ENCODE data around the gene DNASE1L1.

The DNASE1L1 gene

DNA sequence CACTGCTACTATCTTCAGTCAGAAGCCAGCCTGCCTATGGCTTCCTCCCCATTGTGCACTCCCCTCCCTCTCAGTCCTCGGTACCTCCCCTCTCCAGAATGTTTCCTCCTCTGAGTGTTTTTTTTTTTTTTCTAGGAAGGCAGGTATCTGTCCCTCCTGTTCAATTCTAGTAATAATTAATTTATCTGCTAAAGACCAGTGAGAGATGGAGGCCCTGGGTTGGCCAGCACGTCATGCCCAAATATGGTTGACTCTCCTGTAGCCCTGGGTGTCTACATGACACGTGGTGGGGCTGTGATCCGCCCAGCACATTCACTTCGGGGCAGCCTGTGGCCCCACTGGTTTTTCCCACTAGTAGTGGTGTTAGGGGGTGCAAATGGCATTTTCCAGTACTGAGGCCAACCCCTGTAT, 36.4 kb downstream of the DNASE1L1 start:
- TF ChIP-seq, protein P1, sequence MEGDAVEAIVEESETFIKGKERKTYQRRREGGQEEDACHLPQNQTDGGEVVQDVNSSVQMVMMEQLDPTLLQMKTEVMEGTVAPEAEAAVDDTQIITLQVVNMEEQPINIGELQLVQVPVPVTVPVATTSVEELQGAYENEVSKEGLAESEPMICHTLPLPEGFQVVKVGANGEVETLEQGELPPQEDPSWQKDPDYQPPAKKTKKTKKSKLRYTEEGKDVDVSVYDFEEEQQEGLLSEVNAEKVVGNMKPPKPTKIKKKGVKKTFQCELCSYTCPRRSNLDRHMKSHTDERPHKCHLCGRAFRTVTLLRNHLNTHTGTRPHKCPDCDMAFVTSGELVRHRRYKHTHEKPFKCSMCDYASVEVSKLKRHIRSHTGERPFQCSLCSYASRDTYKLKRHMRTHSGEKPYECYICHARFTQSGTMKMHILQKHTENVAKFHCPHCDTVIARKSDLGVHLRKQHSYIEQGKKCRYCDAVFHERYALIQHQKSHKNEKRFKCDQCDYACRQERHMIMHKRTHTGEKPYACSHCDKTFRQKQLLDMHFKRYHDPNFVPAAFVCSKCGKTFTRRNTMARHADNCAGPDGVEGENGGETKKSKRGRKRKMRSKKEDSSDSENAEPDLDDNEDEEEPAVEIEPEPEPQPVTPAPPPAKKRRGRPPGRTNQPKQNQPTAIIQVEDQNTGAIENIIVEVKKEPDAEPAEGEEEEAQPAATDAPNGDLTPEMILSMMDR (IDR thresholded peaks at IDR 0.05) = no peak

GRCh38 chrX:154371789-154372300, 37.2 kb downstream of the DNASE1L1 start:
- TF ChIP-seq, protein P1 (IDR thresholded peaks at IDR 0.05) = no peak

DNA sequence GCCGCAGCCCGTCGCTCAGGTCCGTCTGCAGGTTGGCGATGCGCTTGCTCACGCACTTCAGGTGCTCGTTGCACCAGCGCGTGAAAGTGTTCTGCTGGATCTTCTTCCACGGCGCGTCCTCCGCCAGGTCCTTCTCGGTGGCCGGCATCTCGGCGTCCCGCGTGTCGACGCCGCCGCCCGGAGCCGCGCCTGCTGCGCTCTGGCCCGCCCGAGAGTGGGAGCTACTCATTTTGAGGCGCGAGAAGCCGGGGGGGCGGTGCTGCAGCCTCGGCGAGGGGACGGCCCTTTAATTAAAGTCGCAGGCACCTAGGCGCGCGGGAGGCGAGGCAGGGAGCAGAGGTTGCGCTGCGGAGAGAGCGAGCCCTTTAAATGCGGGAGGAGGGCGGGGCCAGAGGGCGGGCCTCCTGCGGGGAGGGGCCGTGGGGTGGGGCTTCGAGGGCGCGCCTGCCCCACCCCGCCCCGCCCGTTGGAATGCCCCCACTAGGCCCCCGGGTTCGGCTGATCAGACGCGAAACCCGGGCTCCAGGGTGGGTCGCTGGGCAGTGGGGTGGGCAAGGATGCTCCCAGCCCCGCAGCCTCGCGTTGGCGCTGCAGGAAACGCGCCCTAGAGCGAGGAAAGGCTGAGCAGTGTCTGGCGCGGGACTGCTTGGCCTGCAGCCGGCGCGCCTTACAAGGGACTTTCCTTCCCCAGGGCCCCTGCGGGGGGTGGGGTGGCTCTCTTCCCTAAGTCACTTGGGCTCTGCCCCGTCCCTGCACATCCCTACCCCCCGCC, 37.9 kb downstream of the DNASE1L1 start:
- TF ChIP-seq, protein P1 (IDR thresholded peaks at IDR 0.05) = no peak

DNA sequence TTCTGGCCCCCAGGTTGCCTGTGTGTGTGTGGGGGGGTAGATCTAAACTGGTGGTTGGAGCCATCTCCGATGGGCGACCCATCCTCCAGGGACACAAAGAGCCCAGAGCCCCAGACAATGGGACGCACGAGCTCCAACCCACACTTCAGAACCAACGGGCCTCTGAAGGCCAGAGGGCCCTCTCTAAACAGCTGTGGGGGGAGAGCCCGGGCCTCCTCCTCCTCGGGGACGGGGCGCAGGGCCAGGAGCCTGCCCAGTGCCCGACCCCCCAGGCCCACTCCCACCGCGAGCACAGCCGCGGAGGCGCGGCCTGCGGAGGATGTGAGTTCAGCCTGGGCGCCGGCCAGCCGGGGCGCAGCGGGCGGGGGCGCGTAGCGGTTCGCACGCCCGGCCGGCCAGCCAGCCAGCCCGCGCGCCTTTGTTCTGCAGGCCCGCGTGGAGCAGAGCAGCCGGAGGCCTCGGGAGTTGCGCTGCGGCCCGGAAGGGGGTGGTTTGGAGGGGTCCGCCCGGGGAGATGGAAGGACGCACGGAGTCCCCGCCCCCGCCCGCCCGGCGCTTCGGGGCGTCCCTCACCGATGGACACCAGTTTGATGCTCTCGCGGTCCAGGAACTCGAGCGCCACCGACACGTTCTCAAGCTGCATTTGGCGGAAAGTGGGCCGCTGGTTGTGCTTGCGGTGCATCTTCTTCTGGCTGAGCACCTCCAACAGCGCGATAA, 38.6 kb downstream of the DNASE1L1 start:
- TF ChIP-seq, protein P1 (IDR thresholded peaks at IDR 0.05) = no peak

DNA sequence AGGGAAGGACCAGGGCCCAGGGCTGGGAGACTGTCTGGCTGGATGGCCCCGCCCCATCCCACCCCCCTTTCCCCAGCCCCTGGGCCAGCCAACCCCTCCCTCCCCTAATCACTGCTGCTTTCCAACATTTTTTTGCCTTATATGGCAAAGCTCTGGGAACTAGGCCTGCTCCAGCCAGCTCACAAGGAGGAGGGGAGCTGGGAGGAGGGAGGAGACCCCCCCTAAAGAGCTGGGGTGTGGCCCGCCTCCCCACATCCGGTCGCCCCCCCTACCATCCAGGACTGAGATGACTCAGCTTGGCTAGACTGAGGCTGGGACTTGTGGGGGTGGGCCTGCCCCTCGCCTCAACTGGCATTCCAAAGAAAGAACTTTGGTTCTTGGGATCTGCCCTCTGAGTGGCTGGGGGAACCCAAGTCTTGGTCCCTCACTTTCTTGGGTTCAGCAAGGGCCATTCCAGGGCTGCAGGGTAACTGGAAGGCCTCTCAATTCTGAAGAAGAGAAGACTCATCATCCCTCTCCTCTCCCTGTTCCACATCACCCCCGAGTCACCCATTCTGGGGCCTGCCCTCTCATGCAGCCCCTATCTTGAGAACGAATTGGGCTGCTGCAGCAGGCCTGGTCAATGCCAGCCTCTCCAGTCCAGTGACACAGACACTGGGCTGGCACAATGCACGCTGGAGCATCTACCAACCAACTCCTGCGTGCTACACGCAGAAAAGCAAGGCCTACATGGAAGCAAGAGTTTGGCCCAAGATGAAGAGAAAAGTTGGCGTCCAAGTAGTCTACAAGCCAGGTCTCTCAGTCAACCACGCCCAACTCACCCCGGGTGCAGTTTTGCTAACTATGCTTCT, 39.4 kb downstream of the DNASE1L1 start:
- TF ChIP-seq, protein P1 (IDR thresholded peaks at IDR 0.05) = no peak

- TF ChIP-seq, protein P1 (IDR thresholded peaks at IDR 0.05) = no peak
Measured at GRCh38 chrX:154368630-154369448, 40.2 kb downstream of the DNASE1L1 start.
